HCT116 (cell line): ENCODE results near the gene DHX36. TPM values are rescaled to one million over a fixed set of nuclear protein-coding genes. Genes with fewer than 3 reads are reported as not detected.

Experiments
- ATAC-seq: fragments of 200-7000 bp; cut with Tn5 transposase; 2 replicates; pipeline ENCODE4 v1.9.1; 2020; ENCODE audit warnings: mild to moderate bottlenecking, moderate library complexity
- BruUV-seq: library from RNA; stranded (reverse); fragments of 400-500 nt; replicated peaks from 2 replicates; lab custom pipeline; 2021; lab: Mats Ljungman, UMichigan
- CTCF ChIA-PET: fragments of 300-600 bp; sonication (Branson Sonifier 250); formaldehyde crosslinking; loops from one replicate; lab custom pipeline; 2021; ENCODE audit warnings: antibody characterized with exemption; lab: Charles Lee
- POLR2A ChIA-PET: fragments of 300-600, 350-600 bp; sonication (Branson Sonifier 250); formaldehyde crosslinking; loops from one replicate; lab custom pipeline; 2021; ENCODE audit warnings: antibody characterized with exemption; lab: Charles Lee
- RAD21 ChIA-PET, 2 experiments: fragments of 300-600 bp; sonication (Branson Sonifier 250); formaldehyde crosslinking; loops; one replicate each; lab custom pipeline; 2023; ENCODE audit warnings: low total read pairs in 2 of 2; ENCODE audit not compliant: uncharacterized antibody in 2 of 2, unreplicated experiment in 2 of 2, low non-redundant PET in 1 of 2; lab: Charles Lee
- DNase-seq: peaks from one replicate; pipeline ENCODE4 v3.0.0-alpha.2; 2010; ENCODE audit warnings: low read depth, low spot score
- H2AFZ ChIP-seq: fragments of 200-600 bp; shearing (Covaris generic), sonication (generic); 2 replicates; pipeline ENCODE4 v1.6.1; 2017; ENCODE audit warnings: low read depth, mixed run types, mixed read lengths, antibody characterized with exemption, low read length; ENCODE audit not compliant: poor library complexity, severe bottlenecking
- H3K27ac ChIP-seq: 2 replicates; pipeline ENCODE4 v1.5.1; 2012; ENCODE audit warnings: low read depth, low read length
- H3K27me3 ChIP-seq: fragments of 200-600 bp; sonication (generic); 2 replicates; pipeline ENCODE4 v1.6.1; 2016; ENCODE audit warnings: mixed run types, low read length, mixed read lengths; ENCODE audit not compliant: insufficient read depth
- H3K36me3 ChIP-seq, 2 experiments: fragments of 200-500 bp in 1 of 2; fragments of 200-600 bp in 1 of 2; sonication (Bioruptor generic) in 1 of 2; sonication (generic) in 1 of 2; 2 replicates each; pipeline versions ENCODE4 v1.5.1 to v1.6.1; 2014 to 2016; ENCODE audit warnings: low read length in 2 of 2, inconsistent platforms in 1 of 2, mixed read lengths in 1 of 2, mixed run types in 1 of 2; ENCODE audit not compliant: insufficient read depth in 2 of 2, control insufficient read depth in 1 of 2
- H3K4me1 ChIP-seq, 2 experiments: fragments of 200-600 bp in 1 of 2; sonication (generic) in 1 of 2; 2 replicates each; pipeline versions ENCODE4 v1.5.1 to v1.6.1; 2012 to 2017; ENCODE audit warnings: low read length in 2 of 2, inconsistent platforms in 1 of 2, mild to moderate bottlenecking in 1 of 2, mixed read lengths in 1 of 2, mixed run types in 1 of 2, moderate library complexity in 1 of 2; ENCODE audit not compliant: insufficient read depth in 2 of 2, control insufficient read depth in 1 of 2
- H3K4me2 ChIP-seq: fragments of 200-600 bp; sonication (generic); 2 replicates; pipeline ENCODE4 v1.6.1; 2017; ENCODE audit warnings: mixed run types, low read length, mixed read lengths
- H3K4me3 ChIP-seq, 2 experiments: fragments of 200-600 bp in 1 of 2; sonication (generic) in 1 of 2; replicated peaks in 1 of 2; 2 replicates each; pipeline ENCODE4 v1.5.1; 2011 to 2016; ENCODE audit warnings: low read length in 2 of 2, control low read depth in 1 of 2, low read depth in 1 of 2, mild to moderate bottlenecking in 1 of 2, mixed read lengths in 1 of 2, mixed run types in 1 of 2
- H3K79me2 ChIP-seq: fragments of 200-600 bp; sonication (generic); 2 replicates; pipeline ENCODE4 v1.6.1; 2017; ENCODE audit warnings: mild to moderate bottlenecking, mixed run types, low read length, moderate library complexity, mixed read lengths; ENCODE audit not compliant: insufficient read depth
- H3K9ac ChIP-seq: fragments of 200-600 bp; sonication (generic); 2 replicates; pipeline ENCODE4 v1.6.1; 2016; ENCODE audit warnings: low read length, mixed read lengths
- H3K9me2 ChIP-seq: fragments of 200-600 bp; sonication (generic), shearing (Covaris generic); 2 replicates; pipeline ENCODE4 v1.6.1; 2017; ENCODE audit warnings: mixed run types, mild to moderate bottlenecking, moderate library complexity; ENCODE audit not compliant: insufficient read depth
- H3K9me3 ChIP-seq, 2 experiments: fragments of 200-500 bp in 1 of 2; fragments of 200-600 bp in 1 of 2; sonication (Bioruptor generic) in 1 of 2; sonication (generic) in 1 of 2; 2 replicates each; pipeline ENCODE4 v1.6.1; 2014 to 2017; ENCODE audit warnings: low read length in 2 of 2, mixed read lengths in 2 of 2, inconsistent platforms in 1 of 2, low read depth in 1 of 2, mild to moderate bottlenecking in 1 of 2, mixed run types in 1 of 2, moderate library complexity in 1 of 2; ENCODE audit not compliant: control insufficient read depth in 1 of 2, insufficient read depth in 1 of 2
- H4K20me1 ChIP-seq: fragments of 200-600 bp; sonication (generic), shearing (Covaris generic); 2 replicates; pipeline ENCODE4 v1.6.1; 2017; ENCODE audit warnings: mixed run types, mild to moderate bottlenecking, moderate library complexity; ENCODE audit not compliant: insufficient read depth
- CBX3 ChIP-seq: IDR thresholded peaks from 2 replicates; pipeline ENCODE4 v1.6.1; 2012; ENCODE audit warnings: low read depth
- ELF1 ChIP-seq: IDR thresholded peaks from 2 replicates; pipeline ENCODE4 v1.6.1; 2012; ENCODE audit warnings: low read depth, borderline replicate concordance
- EZH2phosphoT487 ChIP-seq: fragments of 200-600 bp; IDR thresholded peaks from 2 replicates; pipeline ENCODE4 v1.6.1; 2018; ENCODE audit warnings: antibody characterized with exemption, borderline replicate concordance
- POLR2A ChIP-seq: IDR thresholded peaks from 2 replicates; pipeline ENCODE4 v1.7.0; 2011; ENCODE audit warnings: borderline replicate concordance; ENCODE audit not compliant: insufficient read depth, insufficient read length; ENCODE audit errors: extremely low read depth
- POLR2AphosphoS5 ChIP-seq: IDR thresholded peaks from 2 replicates; pipeline ENCODE4 v1.6.1; 2011; ENCODE audit warnings: mild to moderate bottlenecking, low read depth, low read length, moderate library complexity
- RAD21 ChIP-seq: IDR thresholded peaks from 2 replicates; pipeline ENCODE4 v1.6.1; 2012; ENCODE audit warnings: low read depth, mild to moderate bottlenecking
- SIN3A ChIP-seq: IDR thresholded peaks from 2 replicates; pipeline ENCODE4 v1.6.1; 2012; ENCODE audit warnings: low read depth
- SP1 ChIP-seq: IDR thresholded peaks from 2 replicates; pipeline ENCODE4 v1.6.1; 2012; ENCODE audit warnings: low read depth
- SRF ChIP-seq: IDR thresholded peaks from 2 replicates; pipeline ENCODE4 v1.6.1; 2012; ENCODE audit warnings: low read depth
- TCF7L2 ChIP-seq: IDR thresholded peaks from 2 replicates; pipeline ENCODE4 v1.7.0; 2011; ENCODE audit warnings: borderline replicate concordance, inconsistent platforms; ENCODE audit not compliant: insufficient read depth, insufficient read length; ENCODE audit errors: extremely low read depth
- YY1 ChIP-seq: IDR thresholded peaks from 2 replicates; pipeline ENCODE4 v1.6.1; 2011; ENCODE audit warnings: low read length, low read depth, moderate library complexity, mild to moderate bottlenecking; ENCODE audit not compliant: insufficient replicate concordance; ENCODE audit errors: extremely low read depth
- ZNF274 ChIP-seq: fragments of 200-500 bp; sonication (Bioruptor generic); IDR thresholded peaks from 2 replicates; pipeline ENCODE4 v1.6.1; 2014; ENCODE audit warnings: mild to moderate bottlenecking, low read depth, low read length, inconsistent platforms
- intact Hi-C: fragments of 100-400 bp; cut with micrococcal nuclease; formaldehyde crosslinking; loops from 2 replicates; pipeline ENCODE4 v1.10.0; 2022
- total RNA-seq: library from RNA; stranded (reverse); gene quantifications from one replicate; pipeline ENCODE4 v1.2.1, GENCODE V29; 2021; ENCODE audit not compliant: unreplicated experiment
- TF ChIP-seq, protein P1 (sequence below): IDR thresholded peaks from 2 replicates; pipeline ENCODE4 v1.6.1; 2011; ENCODE audit warnings: mild to moderate bottlenecking, low read length, moderate library complexity; ENCODE audit not compliant: insufficient replicate concordance; ENCODE audit errors: extremely low read depth
- TF ChIP-seq, protein P2 (sequence below), 3 experiments: fragments of 200-600 bp in 1 of 3; sonication (generic) in 1 of 3; IDR thresholded peaks in 2 of 3; conservative IDR thresholded peaks in 1 of 3; 2 replicates each; pipeline ENCODE4 v1.5.1; 2012 to 2017; ENCODE audit warnings: low read depth in 2 of 3, low read length in 2 of 3, antibody characterized with exemption in 1 of 3, borderline replicate concordance in 1 of 3, control low read depth in 1 of 3, mild to moderate bottlenecking in 1 of 3, mixed read lengths in 1 of 3, mixed run types in 1 of 3, moderate library complexity in 1 of 3; ENCODE audit not compliant: insufficient read depth in 1 of 3
- TF ChIP-seq, protein P3 (sequence below): IDR thresholded peaks from 2 replicates; pipeline ENCODE4 v1.6.1; 2012

DHX36 gene
- total RNA-seq, 1 experiment from 2014 or later, result 49.9 TPM

DNA sequence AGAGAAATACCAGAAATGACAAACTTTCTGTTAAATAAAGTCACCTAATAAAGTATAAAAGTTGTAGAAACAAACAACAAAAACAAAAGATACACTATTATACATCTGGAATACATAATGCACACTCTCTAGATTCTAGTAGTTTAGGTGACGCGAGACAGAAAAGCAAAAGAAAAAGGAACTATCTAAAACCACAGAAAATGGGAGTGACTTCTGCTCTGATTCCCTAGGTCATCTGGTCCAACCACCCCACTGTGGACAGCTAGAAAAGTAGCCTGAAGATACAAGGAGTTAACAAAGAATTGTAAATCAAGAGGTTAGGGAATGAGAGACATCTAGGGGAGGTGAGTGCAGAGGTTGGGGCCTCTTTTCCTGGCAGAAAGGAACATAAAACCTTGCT is 39.1 kb downstream of the DHX36 start:
- Histone ChIP-seq H3K4me1 (no peaks in the 10 kb centered on the region), H3K27ac (no peak overlapping the region), H3K79me2 (peaks cover 15% of the 10 kb centered on the region), H3K27me3 (no peaks in the 10 kb centered on the region), H2AFZ (no peak overlapping the region), H4K20me1 (no peaks in the 10 kb centered on the region), H3K9ac (no peak overlapping the region), H3K9me2 (no peaks in the 10 kb centered on the region), H3K9me3 (no peaks in the 10 kb centered on the region), H3K36me3 (peaks cover 50 to 51% of the 10 kb centered on the region in 2 experiments), H3K4me2 (no peak overlapping the region), H3K4me3 (no peak overlapping the region)
- intact Hi-C loops, result no loop called here
- ChIA-PET RAD21 (no interaction called here), CTCF (no interaction called here), POLR2A (no interaction called here)
- BruUV-seq, result no TSS peak
- TF ChIP-seq SRF (no peak), SIN3A (no peak), ELF1 (no peak), POLR2A (no peak), POLR2AphosphoS5 (no peak), EZH2phosphoT487 (no peak), ZNF274 (no peak), RAD21 (no peak), TCF7L2 (no peak), YY1 (no peak), CBX3 (no peak), SP1 (no peak)
- TF ChIP-seq, protein P1, sequence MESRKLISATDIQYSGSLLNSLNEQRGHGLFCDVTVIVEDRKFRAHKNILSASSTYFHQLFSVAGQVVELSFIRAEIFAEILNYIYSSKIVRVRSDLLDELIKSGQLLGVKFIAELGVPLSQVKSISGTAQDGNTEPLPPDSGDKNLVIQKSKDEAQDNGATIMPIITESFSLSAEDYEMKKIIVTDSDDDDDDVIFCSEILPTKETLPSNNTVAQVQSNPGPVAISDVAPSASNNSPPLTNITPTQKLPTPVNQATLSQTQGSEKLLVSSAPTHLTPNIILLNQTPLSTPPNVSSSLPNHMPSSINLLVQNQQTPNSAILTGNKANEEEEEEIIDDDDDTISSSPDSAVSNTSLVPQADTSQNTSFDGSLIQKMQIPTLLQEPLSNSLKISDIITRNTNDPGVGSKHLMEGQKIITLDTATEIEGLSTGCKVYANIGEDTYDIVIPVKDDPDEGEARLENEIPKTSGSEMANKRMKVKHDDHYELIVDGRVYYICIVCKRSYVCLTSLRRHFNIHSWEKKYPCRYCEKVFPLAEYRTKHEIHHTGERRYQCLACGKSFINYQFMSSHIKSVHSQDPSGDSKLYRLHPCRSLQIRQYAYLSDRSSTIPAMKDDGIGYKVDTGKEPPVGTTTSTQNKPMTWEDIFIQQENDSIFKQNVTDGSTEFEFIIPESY, result no peak
- TF ChIP-seq, protein P2, sequence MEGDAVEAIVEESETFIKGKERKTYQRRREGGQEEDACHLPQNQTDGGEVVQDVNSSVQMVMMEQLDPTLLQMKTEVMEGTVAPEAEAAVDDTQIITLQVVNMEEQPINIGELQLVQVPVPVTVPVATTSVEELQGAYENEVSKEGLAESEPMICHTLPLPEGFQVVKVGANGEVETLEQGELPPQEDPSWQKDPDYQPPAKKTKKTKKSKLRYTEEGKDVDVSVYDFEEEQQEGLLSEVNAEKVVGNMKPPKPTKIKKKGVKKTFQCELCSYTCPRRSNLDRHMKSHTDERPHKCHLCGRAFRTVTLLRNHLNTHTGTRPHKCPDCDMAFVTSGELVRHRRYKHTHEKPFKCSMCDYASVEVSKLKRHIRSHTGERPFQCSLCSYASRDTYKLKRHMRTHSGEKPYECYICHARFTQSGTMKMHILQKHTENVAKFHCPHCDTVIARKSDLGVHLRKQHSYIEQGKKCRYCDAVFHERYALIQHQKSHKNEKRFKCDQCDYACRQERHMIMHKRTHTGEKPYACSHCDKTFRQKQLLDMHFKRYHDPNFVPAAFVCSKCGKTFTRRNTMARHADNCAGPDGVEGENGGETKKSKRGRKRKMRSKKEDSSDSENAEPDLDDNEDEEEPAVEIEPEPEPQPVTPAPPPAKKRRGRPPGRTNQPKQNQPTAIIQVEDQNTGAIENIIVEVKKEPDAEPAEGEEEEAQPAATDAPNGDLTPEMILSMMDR (IDR thresholded peaks at IDR 0.05 in 2 of 3, conservative IDR thresholded peaks at IDR 0.05 in 1 of 3; ENCODE audit: borderline replicate concordance in 1 of 3, insufficient read depth in 1 of 3, low read depth in 2 of 3, low read length in 2 of 3), result no peak
- TF ChIP-seq, protein P3, sequence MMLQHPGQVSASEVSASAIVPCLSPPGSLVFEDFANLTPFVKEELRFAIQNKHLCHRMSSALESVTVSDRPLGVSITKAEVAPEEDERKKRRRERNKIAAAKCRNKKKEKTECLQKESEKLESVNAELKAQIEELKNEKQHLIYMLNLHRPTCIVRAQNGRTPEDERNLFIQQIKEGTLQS, result no peak
- DNase-seq (no peak), ATAC-seq (no peak)
